Measurements from ENCODE around the gene DAAM1. TPM values are rescaled to one million over a fixed set of nuclear protein-coding genes. Genes with fewer than 3 reads are reported as not detected.

Gene DAAM1
- polyA plus RNA-seq, 2 of the 4 experiments (the other 2 are of a cell fraction), result 6.8 to 10.8 TPM

DNA sequence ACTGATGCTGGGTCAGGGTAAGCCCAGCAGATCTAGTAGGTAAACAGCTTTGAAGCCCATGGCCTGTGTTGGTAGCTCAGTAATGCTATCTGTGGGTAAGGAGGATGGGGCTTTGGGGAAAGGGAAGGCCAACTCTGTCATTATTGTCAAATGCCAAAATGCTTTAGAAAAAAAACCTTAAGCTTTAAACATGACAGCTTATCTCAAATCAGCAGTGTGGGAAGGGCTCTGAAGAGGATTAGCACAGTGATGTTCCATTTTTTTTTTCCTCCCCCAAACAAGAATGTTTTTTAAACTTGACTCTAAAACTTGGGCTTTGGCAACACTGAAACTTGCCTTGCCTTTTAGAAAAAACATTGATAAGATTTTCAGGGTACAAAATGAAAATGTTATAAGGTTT, 11.7 kb downstream of the DAAM1 start:
- ATAC-seq (no peak), FAIRE-seq (no peak), DNase-seq (ENCODE audit: low read depth in 1 of 2, low spot score in 1 of 2) (no peak)
- TF ChIP-seq EHMT2 (IDR thresholded peaks at IDR 0.05; ENCODE audit: low read depth) (no peak), KDM5A (IDR thresholded peaks at IDR 0.05) (no peak), BCL3 (IDR thresholded peaks at IDR 0.05) (no peak), POLR2AphosphoS2 (conservative IDR thresholded peaks at IDR 0.05; ENCODE audit: low read length) (no peak), ZSCAN20 (CRISPR knock-in tag; IDR thresholded peaks at IDR 0.05) (no peak), ESRRA (IDR thresholded peaks at IDR 0.05; ENCODE audit: borderline replicate concordance, low read length) (no peak), JUN (IDR thresholded peaks at IDR 0.05) (no peak), POLR2A (IDR thresholded peaks at IDR 0.05; ENCODE audit: low read length) (no peak), PBX3 (IDR thresholded peaks at IDR 0.05) (no peak), HMGXB4 (CRISPR knock-in tag; IDR thresholded peaks at IDR 0.05; ENCODE audit: borderline replicate concordance) (no peak), HDAC2 (IDR thresholded peaks at IDR 0.05) (no peak)
- Histone ChIP-seq H3K4me3 (no peak overlapping the region), H3K9me3 (no peaks in the 10 kb centered on the region), H3K4me1 (no peaks in the 10 kb centered on the region), H3K27ac (no peak overlapping the region), H3K4me2 (no peak overlapping the region)
- POLR2A ChIA-PET, result interaction anchor here (0.7 kb wide), 1 partner anchor 39 kb away, joined by 3 read pairs; no protein-coding TSS in a partner anchor
- CTCF ChIA-PET, result no interaction called here

GRCh38 chr14:59202031-59202430, 13.6 kb downstream of the DAAM1 start:
- ATAC-seq, result no peak
- Histone ChIP-seq H3K27ac (no peak overlapping the region), H3K4me2 (no peak overlapping the region), H3K4me3 (no peak overlapping the region), H3K9me3 (no peaks in the 10 kb centered on the region), H3K4me1 (no peaks in the 10 kb centered on the region)
- 91% methylated on average over 4 of the region's 4 CpGs for WGBS (ENCODE audit: missing lambda C conversion rate)
- ChIA-PET POLR2A (interaction anchor here (0.5 kb wide), 1 partner anchor 107 kb away, joined by 3 read pairs; no protein-coding TSS in a partner anchor), CTCF (interaction anchor here (0.6 to 1.5 kb wide), 6 partner anchors 10 to 1314 kb away, joined by 3 to 4 read pairs (median 4); no protein-coding TSS in a partner anchor)
- no peak for TF ChIP-seq RNF2 (IDR thresholded peaks at IDR 0.05; ENCODE audit: borderline replicate concordance, low read depth)
- TF ChIP-seq EHF (CRISPR knock-in tag; IDR thresholded peaks at IDR 0.05), result no peak
- TF ChIP-seq JUN (IDR thresholded peaks at IDR 0.05), result no peak
- no peak for TF ChIP-seq SREBF2 (IDR thresholded peaks at IDR 0.05)
- TF ChIP-seq JUNB (IDR thresholded peaks at IDR 0.05), result no peak
- TF ChIP-seq EHMT2 (IDR thresholded peaks at IDR 0.05; ENCODE audit: low read depth), result no peak
- TF ChIP-seq CHD4 (IDR thresholded peaks at IDR 0.05; ENCODE audit: borderline replicate concordance), result no peak
- TF ChIP-seq, protein P1, sequence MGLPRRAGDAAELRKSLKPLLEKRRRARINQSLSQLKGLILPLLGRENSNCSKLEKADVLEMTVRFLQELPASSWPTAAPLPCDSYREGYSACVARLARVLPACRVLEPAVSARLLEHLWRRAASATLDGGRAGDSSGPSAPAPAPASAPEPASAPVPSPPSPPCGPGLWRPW (IDR thresholded peaks at IDR 0.05), result no peak
- TF ChIP-seq RCOR1 (IDR thresholded peaks at IDR 0.05; ENCODE audit: low read depth, low read length), result no peak
- TF ChIP-seq HEYL (CRISPR knock-in tag; IDR thresholded peaks at IDR 0.05), result no peak
- FAIRE-seq, result no peak
- DNase-seq (ENCODE audit: low read depth in 1 of 2, low spot score in 1 of 2), result no peak

- FAIRE-seq, result no peak
- no peak for DNase-seq (ENCODE audit: low read depth in 1 of 2, low spot score in 1 of 2)
- no peak for ATAC-seq
- WGBS (ENCODE audit: missing lambda C conversion rate), result 58% methylated on average over 2 of the region's 2 CpGs
- no peaks in the 10 kb centered on the region for H3K9me3 ChIP-seq
- no peak overlapping the region for H3K4me2 ChIP-seq
- H3K4me1 ChIP-seq, result no peaks in the 10 kb centered on the region
- ChIA-PET CTCF (interaction anchor here (2.2 kb wide), 1 partner anchor 11 kb away, joined by 7 read pairs; no protein-coding TSS in a partner anchor), POLR2A (no interaction called here)
- H3K27ac ChIP-seq, result no peak overlapping the region
- TF ChIP-seq HDAC2 (IDR thresholded peaks at IDR 0.05) (no peak), ZNF302 (CRISPR knock-in tag; IDR thresholded peaks at IDR 0.05) (no peak), MAFK (IDR thresholded peaks at IDR 0.05; ENCODE audit: partially characterized antibody) (no peak), ZC3H11A (IDR thresholded peaks at IDR 0.05) (no peak), CBX8 (IDR thresholded peaks at IDR 0.05) (no peak), TP53 (CRISPR knock-in tag; IDR thresholded peaks at IDR 0.05) (no peak), NPAS2 (CRISPR knock-in tag; IDR thresholded peaks at IDR 0.05; ENCODE audit: borderline replicate concordance) (no peak), HOXB13 (CRISPR knock-in tag; IDR thresholded peaks at IDR 0.05; ENCODE audit: low read depth) (no peak), EHF (CRISPR knock-in tag; IDR thresholded peaks at IDR 0.05) (no peak)
- TF ChIP-seq, protein P2, sequence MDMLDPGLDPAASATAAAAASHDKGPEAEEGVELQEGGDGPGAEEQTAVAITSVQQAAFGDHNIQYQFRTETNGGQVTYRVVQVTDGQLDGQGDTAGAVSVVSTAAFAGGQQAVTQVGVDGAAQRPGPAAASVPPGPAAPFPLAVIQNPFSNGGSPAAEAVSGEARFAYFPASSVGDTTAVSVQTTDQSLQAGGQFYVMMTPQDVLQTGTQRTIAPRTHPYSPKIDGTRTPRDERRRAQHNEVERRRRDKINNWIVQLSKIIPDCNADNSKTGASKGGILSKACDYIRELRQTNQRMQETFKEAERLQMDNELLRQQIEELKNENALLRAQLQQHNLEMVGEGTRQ (IDR thresholded peaks at IDR 0.05), result no peak
- no peak overlapping the region for H3K4me3 ChIP-seq
Measured at GRCh38 chr14:59204305-59204704, 15.8 kb downstream of the DAAM1 start.

All from A549 (cell line).